GM18951 (cell line): Measurements from ENCODE around the gene HACD4.
A peak's percentile ranks its signal among the peaks of the same experiment; 100 is the strongest.

ENCODE experiments used
- POLR2A ChIP-seq: IDR thresholded peaks from 4 replicates; pipeline ENCODE4 v1.6.1; 2011; ENCODE audit warnings: mild to moderate bottlenecking; ENCODE audit not compliant: insufficient read length, insufficient read depth; ENCODE audit errors: extremely low read depth
- in situ Hi-C: fragments of 300-500 bp; cut with MboI; formaldehyde crosslinking; loops from one replicate; pipeline ENCODE4 v1.12.0; 2022; ENCODE audit warnings: low sequenced_read_pairs, mixed read lengths, inconsistent platforms; ENCODE audit not compliant: unreplicated experiment

The HACD4 gene

DNA sequence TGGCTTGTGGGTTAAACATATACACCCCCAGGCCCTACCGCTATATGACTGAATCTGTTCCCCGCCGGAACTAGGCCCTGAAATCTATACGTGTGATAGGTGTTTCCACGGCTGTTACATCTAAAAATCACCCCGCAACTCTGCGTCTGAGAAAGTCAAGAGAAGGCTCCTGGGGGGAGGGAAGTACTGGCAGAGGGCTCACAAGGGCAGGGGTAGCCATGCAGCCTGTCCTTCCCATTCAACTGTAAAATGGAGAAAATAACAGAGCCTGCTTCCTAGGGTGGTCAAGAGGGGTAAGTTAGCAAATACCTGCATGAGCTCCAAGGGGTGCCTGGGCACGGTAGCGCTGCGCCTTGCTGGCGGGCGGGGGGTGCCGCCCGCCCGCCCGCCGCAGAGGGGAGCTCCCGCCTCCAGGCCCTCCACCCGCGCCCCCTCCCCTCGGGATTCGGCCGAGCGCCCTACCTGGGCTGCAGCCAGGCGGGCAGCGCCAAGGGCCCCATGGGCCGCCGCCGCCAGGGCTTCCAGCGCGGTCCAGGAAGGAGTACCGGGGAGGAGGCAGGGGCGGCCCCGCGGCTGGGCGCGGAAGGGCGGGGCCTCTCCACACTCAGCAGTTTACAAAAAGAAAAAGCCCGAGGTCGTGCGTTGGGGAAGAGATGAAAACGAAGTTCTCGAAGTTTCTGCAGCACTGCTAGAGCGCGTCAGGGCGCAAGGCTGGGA is at the start of gene HACD4:
TSS of gene HACD4 (minus strand) at position 550 of the 717 bp plus-strand sequence. CDS start at position 500, 50 bp downstream.
- peak; percentile 63 for TF ChIP-seq POLR2A
- in situ Hi-C loops: no loop called here

- no peak for TF ChIP-seq POLR2A
- in situ Hi-C loops: no loop called here
Observed at GRCh38 chr9:21080793-21081192, 49.4 kb upstream of the HACD4 start.

- in situ Hi-C loops: no loop called here
- no peak for TF ChIP-seq POLR2A
Observed at GRCh38 chr9:21078702-21079101, 47.3 kb upstream of the HACD4 start.

- in situ Hi-C loops: no loop called here
- no peak for TF ChIP-seq POLR2A
Observed at GRCh38 chr9:21077781-21078180, 46.3 kb upstream of the HACD4 start, which contains the start of gene IFNB1. Gene IFNB1, minus strand, starts transcription at chr9:21077942. Its CDS starts 73 bp downstream, at chr9:21077869.

DNA sequence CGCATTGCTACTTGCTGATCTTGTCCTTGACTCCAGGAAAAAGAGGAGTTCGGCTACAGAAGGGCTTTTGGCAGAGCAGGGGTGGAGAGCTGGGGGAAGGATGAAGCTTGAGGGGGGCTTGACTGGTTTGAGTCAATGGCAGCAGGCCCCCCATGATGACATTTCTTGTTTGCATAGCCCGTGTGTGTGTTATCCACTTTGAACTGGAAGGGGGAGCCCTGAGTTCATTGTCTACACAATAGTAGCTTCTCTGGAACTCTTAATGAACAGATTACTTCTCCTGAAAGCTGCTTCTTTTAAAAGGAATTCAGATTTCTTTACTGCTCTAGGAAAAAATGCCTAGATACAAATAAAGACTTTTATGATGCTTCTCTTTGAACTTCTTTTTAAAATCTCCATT is 44.0 kb upstream of the HACD4 start:
- in situ Hi-C loops: no loop called here
- TF ChIP-seq POLR2A: no peak

GRCh38 chr9:21070906-21071305 is 39.5 kb upstream of the HACD4 start:
- no peak for TF ChIP-seq POLR2A
- in situ Hi-C loops: no loop called here

- no peak for TF ChIP-seq POLR2A
- in situ Hi-C loops: no loop called here
Observed at GRCh38 chr9:21070171-21070571, 38.7 kb upstream of the HACD4 start.

GRCh38 chr9:21060919-21061561 is 29.6 kb upstream of the HACD4 start:
- in situ Hi-C loops: no loop called here

DNA sequence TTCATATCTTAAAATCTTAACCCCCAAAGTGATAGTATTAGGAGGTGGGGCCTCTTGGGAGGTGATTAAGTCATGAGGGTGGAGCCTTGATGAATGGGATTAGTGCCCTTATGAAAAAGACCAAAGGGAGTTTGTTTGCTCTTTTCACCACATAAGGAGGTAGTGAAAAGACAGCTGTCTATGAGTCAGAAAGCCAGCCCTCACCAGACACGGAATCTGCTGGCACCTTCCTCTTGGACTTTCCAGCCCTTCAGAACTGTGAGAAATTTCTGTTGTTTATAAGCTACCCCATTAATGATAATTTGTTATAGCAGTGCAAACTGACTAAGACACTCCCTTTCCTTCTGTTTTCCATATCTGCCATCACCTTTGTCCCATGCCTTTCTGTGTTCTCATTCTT is 25.5 kb upstream of the HACD4 start:
- no peak for TF ChIP-seq POLR2A
- in situ Hi-C loops: no loop called here

More at GRCh38 chr9:21060919-21061561, 29.6 kb upstream of the HACD4 start:
- TF ChIP-seq POLR2A: no peak

- in situ Hi-C loops: no loop called here
- TF ChIP-seq POLR2A: no peak
Observed at GRCh38 chr9:21053851-21054250, 22.4 kb upstream of the HACD4 start.

GRCh38 chr9:21047281-21047691 is 15.8 kb upstream of the HACD4 start:
- in situ Hi-C loops: no loop called here
- TF ChIP-seq POLR2A: no peak

DNA sequence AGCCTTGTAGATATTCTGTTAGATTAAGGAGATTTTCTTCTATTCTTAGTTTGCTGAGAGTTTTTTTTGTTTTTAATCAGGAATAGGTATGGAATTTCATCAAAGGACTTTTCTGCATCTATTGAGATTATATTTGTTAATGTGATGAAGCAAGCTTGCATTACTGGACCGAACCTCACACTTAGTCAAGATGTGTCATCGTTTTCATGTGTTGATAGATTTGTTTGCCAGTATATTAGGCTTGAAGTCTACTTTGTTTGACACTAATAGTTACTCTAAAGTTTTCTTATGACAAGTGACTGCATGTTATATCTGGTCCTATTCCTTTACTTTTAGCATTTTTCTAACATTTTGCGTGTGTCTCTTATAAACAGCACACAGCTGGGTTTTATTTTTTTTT is 12.4 kb upstream of the HACD4 start:
- in situ Hi-C loops: no loop called here
- TF ChIP-seq POLR2A: no peak

DNA sequence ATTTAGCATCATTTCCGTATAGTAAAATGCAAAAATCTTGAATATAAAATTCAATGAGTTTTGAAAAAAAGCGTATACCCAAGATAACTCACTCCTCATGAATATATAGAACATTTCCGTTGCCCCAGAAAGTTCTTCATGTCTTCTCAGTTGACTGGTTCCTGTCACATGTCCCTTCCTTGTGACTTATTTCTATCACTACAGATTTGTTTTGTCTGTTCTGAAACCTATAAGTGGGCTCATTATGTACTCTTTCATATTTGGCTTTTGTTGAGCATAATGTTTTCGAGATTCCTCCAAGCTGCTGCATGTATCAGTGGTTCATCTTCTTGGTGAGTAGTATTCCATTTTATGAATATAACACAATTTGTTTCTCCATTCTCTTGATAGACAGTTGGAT is 11.0 kb upstream of the HACD4 start:
- no peak for TF ChIP-seq POLR2A

GRCh38 chr9:21039302-21039701 is 7.9 kb upstream of the HACD4 start:
- TF ChIP-seq POLR2A: no peak
- in situ Hi-C loops: no loop called here

More for the DNA sequence above, 11.0 kb upstream of the HACD4 start:
- in situ Hi-C loops: no loop called here
